A673 (cell line): Measurements from ENCODE around the gene DUSP8. TPM values are rescaled to one million over a fixed set of nuclear protein-coding genes. Genes with fewer than 3 reads are reported as not detected.
"Not testable (repeated sequence)": the region's sequence is repeated elsewhere in the genome, so short reads cannot be mapped to it uniquely, and the experiment has no call there.

Source experiments
- BruUV-seq: library from RNA; stranded (reverse); fragments of 400-500 nt; replicated peaks from 2 replicates; lab custom pipeline; 2021; lab: Mats Ljungman, UMichigan
- CTCF ChIA-PET: fragments of 300-600 bp; sonication (Branson Sonifier 250); formaldehyde crosslinking; loops from one replicate; lab custom pipeline; 2022; ENCODE audit warnings: antibody characterized with exemption; lab: Charles Lee
- POLR2A ChIA-PET: fragments of 300-600 bp; sonication (Branson Sonifier 250); formaldehyde crosslinking; loops from one replicate; lab custom pipeline; 2022; ENCODE audit warnings: antibody characterized with exemption; ENCODE audit not compliant: low non-redundant PET; lab: Charles Lee
- DNase-seq: peaks from one replicate; pipeline ENCODE4 v3.0.0-alpha.2; 2015; ENCODE audit warnings: low spot score
- H3K27ac ChIP-seq: fragments of 200-600 bp; sonication (generic); 2 replicates; pipeline ENCODE4 v1.5.1; 2016; ENCODE audit warnings: mixed run types, low read depth, mild to moderate bottlenecking, mixed read lengths, antibody characterized with exemption, low read length; ENCODE audit not compliant: poor library complexity, severe bottlenecking
- H3K27me3 ChIP-seq: fragments of 200-600 bp; sonication (generic); replicated peaks from 2 replicates; pipeline ENCODE4 v1.6.1; 2017; ENCODE audit warnings: mixed run types, low read depth, mild to moderate bottlenecking, mixed read lengths, antibody characterized with exemption, low read length; ENCODE audit not compliant: insufficient read depth, poor library complexity
- H3K36me3 ChIP-seq: fragments of 200-600 bp; sonication (generic); 2 replicates; pipeline ENCODE4 v1.6.1; 2016; ENCODE audit warnings: mixed run types, mild to moderate bottlenecking, mixed read lengths, antibody characterized with exemption, low read length; ENCODE audit not compliant: insufficient read depth, poor library complexity, severe bottlenecking
- H3K4me1 ChIP-seq: fragments of 200-600 bp; sonication (generic); 2 replicates; pipeline ENCODE4 v1.6.1; 2017; ENCODE audit warnings: mixed run types, mild to moderate bottlenecking, mixed read lengths, antibody characterized with exemption, low read length; ENCODE audit not compliant: insufficient read depth, poor library complexity, severe bottlenecking
- H3K4me3 ChIP-seq: fragments of 200-600 bp; sonication (generic); 2 replicates; pipeline ENCODE4 v1.5.1; 2016; ENCODE audit warnings: low read depth, mixed run types, mild to moderate bottlenecking, mixed read lengths, low read length; ENCODE audit not compliant: poor library complexity, severe bottlenecking
- H3K9me3 ChIP-seq: fragments of 200-600 bp; sonication (generic); 2 replicates; pipeline ENCODE4 v1.6.1; 2016; ENCODE audit warnings: mixed run types, low read depth, mild to moderate bottlenecking, mixed read lengths, antibody characterized with exemption, low read length; ENCODE audit not compliant: poor library complexity, severe bottlenecking
- EZH2 ChIP-seq: fragments of 200-600 bp; sonication (generic); IDR thresholded peaks from 2 replicates; pipeline ENCODE4 v1.6.1; 2017; ENCODE audit warnings: borderline replicate concordance, low read depth, mild to moderate bottlenecking, mixed read lengths, antibody characterized with exemption, low read length; ENCODE audit not compliant: poor library complexity, severe bottlenecking
- intact Hi-C: fragments of 100-400 bp; cut with micrococcal nuclease; formaldehyde crosslinking; loops from one replicate; pipeline ENCODE4 v1.10.0; 2022; ENCODE audit not compliant: unreplicated experiment
- total RNA-seq: library from RNA; stranded (reverse); gene quantifications from 2 replicates; pipeline ENCODE4 v1.2.3, GENCODE V29; 2021
- TF ChIP-seq, protein P1 (sequence below): fragments of 300-800, 200-600 bp; sonication (generic); conservative IDR thresholded peaks from 2 replicates; pipeline ENCODE4 v1.5.1; 2017; ENCODE audit warnings: low read depth, mild to moderate bottlenecking, antibody characterized with exemption, low read length, moderate library complexity, mixed read lengths

Gene DUSP8
- total RNA-seq, 1 experiment from 2014 or later = 1.9 TPM

DNA sequence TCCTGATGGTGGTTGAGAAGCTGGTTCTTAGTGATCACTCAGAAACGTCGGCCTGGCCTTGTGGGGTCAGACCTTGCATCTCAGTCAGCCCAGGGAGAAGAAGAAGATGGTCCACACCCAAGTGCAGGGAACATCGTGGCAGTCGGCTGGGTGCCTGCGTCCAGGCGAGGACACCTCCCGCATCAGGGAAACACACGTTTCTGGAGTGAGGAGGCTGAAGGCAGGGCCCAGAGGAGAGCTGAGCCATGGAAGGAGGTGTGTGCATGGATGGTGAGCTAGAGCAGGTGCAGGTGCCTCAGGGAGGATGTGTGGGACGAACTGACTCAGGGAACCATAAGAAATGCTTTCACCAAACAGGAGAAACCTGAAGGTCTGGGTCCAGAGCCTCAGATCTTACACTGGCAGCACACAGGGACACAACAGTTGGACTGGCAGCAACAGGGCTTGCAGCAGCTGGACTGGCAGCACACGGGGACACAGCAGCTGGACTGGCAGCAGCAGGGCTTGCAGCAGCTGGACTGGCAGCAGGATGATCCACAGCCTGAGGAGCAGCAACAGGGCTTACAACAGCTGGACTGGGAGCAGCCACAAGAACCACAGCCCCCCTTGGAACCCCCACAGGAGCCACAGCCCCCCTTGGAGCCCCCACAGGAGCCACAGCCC, 25.4 kb upstream of the DUSP8 start:
- H3K27ac ChIP-seq = no peak overlapping the region
- CTCF ChIA-PET = no interaction called here
- no TSS peak for BruUV-seq
- no peak for DNase-seq
- H3K4me1 ChIP-seq = no peaks in the 10 kb centered on the region
- no peak for TF ChIP-seq EZH2
- TF ChIP-seq, protein P1, sequence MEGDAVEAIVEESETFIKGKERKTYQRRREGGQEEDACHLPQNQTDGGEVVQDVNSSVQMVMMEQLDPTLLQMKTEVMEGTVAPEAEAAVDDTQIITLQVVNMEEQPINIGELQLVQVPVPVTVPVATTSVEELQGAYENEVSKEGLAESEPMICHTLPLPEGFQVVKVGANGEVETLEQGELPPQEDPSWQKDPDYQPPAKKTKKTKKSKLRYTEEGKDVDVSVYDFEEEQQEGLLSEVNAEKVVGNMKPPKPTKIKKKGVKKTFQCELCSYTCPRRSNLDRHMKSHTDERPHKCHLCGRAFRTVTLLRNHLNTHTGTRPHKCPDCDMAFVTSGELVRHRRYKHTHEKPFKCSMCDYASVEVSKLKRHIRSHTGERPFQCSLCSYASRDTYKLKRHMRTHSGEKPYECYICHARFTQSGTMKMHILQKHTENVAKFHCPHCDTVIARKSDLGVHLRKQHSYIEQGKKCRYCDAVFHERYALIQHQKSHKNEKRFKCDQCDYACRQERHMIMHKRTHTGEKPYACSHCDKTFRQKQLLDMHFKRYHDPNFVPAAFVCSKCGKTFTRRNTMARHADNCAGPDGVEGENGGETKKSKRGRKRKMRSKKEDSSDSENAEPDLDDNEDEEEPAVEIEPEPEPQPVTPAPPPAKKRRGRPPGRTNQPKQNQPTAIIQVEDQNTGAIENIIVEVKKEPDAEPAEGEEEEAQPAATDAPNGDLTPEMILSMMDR = no peak
- no peaks in the 10 kb centered on the region for H3K36me3 ChIP-seq
- intact Hi-C loops = no loop called here
- POLR2A ChIA-PET = no interaction called here
- peaks cover 11% of the 10 kb centered on the region for H3K27me3 ChIP-seq
- H3K9me3 ChIP-seq = no peaks in the 10 kb centered on the region
- no peak overlapping the region for H3K4me3 ChIP-seq

DNA sequence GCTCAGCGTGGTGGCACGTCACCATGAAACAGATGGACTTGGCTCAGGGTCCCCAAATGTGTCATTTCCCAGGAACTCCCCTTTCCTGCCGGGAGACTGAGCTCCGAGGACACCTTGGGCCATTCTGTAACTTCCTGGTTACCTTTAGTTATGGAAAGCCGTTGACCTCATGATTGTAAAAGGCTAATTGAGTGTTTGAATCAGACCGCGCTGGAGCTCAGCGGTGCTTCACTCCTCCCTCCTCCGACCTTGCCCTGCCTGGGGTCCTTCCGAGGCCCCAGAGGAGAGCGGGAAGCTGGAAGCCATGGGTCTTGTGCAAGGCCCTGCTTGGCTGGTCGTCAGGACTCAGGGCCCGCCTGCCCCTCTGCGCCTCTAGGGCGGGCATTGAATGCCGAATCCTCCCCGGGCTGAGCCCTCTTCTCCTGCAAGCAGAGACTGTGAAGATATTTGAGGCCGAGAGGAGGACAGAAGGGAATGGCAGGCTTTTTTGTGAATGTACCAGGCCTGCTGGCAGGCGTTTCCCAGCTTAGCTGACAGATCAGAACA, 24.6 kb upstream of the DUSP8 start:
- DNase-seq, H3K4me3 ChIP-seq, POLR2A ChIA-PET, CTCF ChIA-PET, H3K4me1 ChIP-seq, H3K27me3 ChIP-seq, BruUV-seq, H3K27ac ChIP-seq, H3K36me3 ChIP-seq, intact Hi-C loops, H3K9me3 ChIP-seq: not testable (repeated sequence)

DNA sequence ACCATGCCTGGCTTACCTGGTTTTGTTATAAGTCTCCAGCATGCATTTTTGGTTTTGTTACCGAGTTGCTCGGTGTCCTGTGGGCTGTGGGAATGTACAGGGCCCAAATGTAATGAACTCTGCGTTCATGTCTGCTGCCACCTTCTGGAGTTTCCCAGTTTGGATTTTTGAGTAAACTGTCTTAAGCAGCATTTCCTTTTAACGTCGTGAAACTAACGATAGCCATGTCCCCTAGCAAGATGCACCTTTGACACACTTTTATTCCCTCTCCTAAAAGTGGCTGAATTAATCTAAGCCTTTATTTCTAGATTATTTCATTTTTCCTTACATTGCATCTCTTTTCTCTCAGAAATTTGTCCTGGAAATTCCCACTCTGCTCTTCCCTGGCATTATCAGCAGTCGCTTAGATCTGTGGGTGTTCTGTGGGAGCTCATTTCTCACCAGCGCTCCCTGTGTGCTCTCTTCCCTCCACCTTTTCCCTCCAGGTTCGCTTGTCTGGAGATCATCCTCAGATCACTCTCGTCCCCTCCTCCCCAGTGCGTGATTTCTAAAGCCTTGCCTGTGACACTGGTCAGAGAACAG, 24.0 kb upstream of the DUSP8 start:
- H3K4me3 ChIP-seq, H3K36me3 ChIP-seq, H3K9me3 ChIP-seq, POLR2A ChIA-PET, H3K27ac ChIP-seq, intact Hi-C loops, BruUV-seq, H3K27me3 ChIP-seq, H3K4me1 ChIP-seq: not testable (repeated sequence)
- CTCF ChIA-PET = interaction anchor here (0.9 to 1.0 kb wide), 2 partner anchors 21 to 57 kb away, joined by 4 to 12 read pairs; no protein-coding TSS in a partner anchor
- peak; percentile 21 for DNase-seq

DNA sequence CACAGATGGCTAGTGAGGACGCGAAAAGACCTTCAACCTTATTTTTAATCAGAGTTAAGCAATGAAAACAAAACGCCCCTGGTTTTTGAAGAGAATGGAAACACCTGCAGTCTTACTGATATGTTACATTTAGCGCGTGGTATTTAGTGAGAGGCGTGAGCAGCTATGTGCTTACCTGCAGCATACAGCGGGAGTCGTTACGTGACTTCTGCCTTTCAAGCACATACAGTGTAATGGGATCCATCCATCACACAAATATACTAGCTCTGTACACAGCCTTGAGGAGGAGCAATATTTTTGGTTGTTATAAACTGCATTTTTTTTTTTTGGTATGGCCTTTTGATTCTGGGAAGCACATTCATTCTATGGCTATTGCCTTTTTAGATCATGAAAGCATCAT, 20.6 kb upstream of the DUSP8 start:
- no peaks in the 10 kb centered on the region for H3K4me1 ChIP-seq
- no peaks in the 10 kb centered on the region for H3K27me3 ChIP-seq
- POLR2A ChIA-PET = no interaction called here
- H3K9me3 ChIP-seq = no peaks in the 10 kb centered on the region
- no TSS peak for BruUV-seq
- TF ChIP-seq, protein P1 = no peak
- no peak for TF ChIP-seq EZH2
- no peak overlapping the region for H3K4me3 ChIP-seq
- DNase-seq = no peak
- intact Hi-C loops = no loop called here
- H3K36me3 ChIP-seq = no peaks in the 10 kb centered on the region
- no peak overlapping the region for H3K27ac ChIP-seq
- CTCF ChIA-PET = no interaction called here
